Eye (tissue), 1 donor: ENCODE measurements around the gene CRACDL.
A peak's percentile ranks its signal among the peaks of the same experiment; 100 is the strongest.

Experiments used
- DNase-seq: peaks from one replicate; pipeline ENCODE4 v3.0.0-alpha.2; 2015

Gene CRACDL

DNA sequence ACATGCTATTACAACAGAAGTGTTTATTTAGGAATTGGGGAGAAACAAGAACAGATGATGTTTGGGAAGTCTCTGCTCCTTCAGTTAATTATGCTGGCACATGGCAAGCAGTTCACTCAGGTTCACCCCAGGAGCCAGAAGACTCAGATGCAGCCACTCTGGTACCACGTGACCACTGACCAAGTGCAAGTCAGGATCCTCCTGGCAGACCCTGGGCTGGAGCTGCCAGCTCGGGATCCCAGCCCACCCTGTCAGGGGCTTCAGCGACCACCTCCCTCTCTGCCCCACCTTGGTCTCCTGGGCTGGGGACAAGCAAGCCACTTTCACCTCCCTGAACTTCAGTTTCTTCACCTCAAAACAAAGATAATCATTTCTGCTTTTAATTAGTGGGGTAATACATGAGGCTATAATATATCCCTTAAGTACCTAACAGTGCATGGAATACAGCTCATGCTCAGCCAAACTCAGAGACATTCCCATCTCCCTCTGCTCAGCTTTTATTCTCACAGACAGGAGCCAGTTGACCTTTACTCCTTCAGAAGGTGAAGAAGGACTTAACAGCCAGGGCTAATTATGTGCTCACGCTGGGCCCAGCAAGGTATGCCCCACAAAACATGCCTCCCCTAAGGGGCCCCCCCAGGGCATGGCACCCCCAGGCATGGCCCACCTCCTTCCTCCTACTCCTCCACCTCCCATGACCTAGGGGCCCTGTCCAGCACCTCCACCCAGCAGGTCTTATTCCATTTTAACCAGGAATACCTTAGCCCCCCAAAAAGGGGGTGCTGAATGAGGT lies 11.8 kb downstream of the CRACDL start:
- no peak for DNase-seq

DNA sequence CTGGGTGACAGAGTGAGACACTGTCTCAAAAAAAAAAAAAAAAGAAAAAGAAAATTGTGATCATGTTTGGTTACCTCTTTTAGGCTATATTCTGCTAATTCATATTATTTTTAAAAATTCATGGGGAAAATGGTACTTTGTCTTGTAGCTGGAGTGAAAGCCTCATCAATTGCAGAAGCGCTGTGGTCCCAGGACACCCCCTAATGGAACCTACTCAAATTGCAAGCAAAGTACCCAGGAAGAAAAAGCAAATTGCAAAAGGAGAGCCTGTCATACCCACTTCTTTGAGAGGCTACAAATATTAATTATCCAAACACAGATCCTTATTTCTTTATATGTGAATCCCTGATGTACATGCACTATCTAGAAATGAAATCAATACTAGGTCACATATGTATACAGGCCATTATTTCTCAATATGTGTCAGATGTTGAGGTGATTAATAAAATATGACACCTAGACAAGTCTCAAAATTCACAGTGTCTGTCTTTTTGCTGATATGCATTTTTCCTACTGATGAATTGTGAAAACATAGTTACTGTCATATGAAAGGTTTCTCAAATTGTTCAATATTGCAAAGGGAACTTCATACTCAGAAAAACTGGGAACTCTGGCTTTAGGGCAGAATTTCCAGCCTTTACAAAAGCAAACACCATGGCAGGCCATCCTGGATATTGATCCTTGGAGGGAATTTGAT lies 12.6 kb downstream of the CRACDL start:
- no peak for DNase-seq

DNA sequence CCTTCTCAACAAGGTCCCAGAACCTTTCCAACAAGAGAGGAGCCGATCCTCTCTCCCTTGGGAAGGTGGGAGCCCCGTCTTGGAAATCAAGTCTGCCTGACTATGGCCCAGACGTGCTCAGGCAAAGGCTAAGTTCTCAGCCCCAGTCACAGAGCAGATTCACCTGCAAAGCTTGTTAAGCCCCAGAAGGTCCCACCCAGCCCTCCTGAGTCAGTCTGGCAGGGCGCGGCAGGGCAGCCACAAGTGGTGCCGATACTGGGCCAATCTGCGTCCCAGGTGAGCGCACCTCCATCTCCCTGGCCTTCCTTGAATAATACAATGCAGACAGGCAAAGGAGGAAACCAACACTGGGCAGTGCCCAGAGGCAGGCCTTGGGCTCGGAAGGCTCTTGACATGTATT lies 15.0 kb downstream of the CRACDL start:
- no peak for DNase-seq

DNA sequence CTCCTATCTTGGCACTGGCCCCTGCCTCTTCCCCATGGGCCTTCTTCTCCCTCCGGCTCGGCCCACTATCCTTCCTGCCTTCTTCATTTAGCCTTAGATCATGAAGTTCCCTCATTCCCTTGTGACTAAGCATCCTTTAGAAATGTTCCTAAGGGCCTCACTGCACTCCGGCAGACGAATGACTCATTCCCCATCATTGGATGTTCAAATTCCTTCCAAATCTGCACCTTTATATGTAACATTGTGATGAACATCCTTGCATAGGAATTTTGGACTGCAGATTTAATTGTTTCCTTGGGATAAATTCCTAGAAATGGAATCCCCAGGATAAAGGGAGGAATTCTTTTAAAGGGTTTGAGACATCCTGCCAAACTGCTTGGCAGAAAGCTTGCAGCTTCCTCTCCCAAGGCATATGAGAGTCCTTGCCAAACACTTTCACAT lies 19.0 kb downstream of the CRACDL start:
- DNase-seq = no peak

DNA sequence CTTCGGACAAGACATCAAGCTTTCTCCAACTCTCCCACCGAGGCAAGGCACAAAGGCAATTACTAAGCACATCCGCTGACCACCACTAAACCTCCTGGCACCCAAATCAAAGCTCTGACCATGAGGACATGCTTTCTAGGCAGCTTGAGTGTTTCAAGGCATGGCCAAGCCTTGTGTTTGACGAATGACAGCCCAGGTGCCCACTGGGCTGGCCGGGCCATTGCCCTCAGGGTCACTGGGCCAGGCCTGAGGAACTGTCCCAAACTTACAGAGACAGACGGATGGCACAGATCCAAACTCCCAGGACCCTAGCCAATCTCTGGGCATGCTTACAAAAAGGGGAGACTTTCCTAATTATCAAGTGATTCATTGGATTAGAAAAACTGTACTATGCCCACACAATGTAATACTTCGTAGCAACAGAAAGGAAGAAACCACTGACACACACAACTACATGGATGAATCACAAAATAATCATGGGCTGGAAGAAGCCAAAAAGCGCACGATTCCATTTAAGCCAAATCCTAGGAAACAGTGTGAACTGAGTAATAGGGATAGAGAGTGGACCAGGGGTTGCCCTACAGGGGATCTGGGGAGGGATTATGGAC lies 20.2 kb downstream of the CRACDL start:
- no peak for DNase-seq

DNA sequence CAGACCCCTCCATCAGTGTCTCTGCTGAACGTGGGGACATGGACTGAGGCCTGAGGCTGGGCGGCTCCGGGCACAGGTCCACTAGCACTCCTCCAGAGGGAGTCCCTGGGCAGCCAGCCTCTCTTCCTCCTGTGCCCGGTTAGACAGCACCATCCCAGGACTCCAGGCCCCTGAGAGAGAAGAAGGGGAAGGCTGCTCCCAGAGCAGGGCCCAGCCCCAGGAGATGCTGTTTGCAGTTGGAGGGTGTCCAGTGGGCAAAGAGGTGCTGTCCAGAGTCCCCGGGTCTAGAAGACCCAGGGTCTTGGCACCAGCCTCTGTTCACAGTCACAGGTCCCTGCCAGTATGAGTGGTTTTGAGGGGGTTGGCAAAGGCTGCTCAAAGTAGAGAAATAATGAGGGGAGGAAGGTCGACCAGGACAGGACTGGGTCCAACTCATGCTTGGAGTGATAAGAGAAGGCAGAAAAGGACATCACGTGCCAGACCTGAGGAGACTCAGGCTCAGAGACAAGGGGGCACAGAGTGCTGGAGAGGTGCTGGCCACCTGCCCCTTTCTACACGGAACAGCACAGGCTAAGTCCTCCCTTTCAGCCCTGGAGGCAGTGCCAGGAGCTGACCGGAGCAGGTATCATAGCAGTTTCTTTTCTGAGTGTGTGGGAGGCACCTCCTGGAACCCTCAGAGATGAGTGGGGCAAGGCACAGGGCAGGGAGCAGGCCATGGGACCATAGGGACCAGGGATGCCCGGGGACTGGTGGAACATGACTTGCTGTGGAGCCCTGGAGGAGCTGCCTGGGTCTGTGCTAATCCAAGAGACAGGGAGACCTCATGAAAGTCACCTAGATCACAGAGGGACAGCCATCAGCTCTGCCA lies 21.1 kb downstream of the CRACDL start:
- no peak for DNase-seq

DNA sequence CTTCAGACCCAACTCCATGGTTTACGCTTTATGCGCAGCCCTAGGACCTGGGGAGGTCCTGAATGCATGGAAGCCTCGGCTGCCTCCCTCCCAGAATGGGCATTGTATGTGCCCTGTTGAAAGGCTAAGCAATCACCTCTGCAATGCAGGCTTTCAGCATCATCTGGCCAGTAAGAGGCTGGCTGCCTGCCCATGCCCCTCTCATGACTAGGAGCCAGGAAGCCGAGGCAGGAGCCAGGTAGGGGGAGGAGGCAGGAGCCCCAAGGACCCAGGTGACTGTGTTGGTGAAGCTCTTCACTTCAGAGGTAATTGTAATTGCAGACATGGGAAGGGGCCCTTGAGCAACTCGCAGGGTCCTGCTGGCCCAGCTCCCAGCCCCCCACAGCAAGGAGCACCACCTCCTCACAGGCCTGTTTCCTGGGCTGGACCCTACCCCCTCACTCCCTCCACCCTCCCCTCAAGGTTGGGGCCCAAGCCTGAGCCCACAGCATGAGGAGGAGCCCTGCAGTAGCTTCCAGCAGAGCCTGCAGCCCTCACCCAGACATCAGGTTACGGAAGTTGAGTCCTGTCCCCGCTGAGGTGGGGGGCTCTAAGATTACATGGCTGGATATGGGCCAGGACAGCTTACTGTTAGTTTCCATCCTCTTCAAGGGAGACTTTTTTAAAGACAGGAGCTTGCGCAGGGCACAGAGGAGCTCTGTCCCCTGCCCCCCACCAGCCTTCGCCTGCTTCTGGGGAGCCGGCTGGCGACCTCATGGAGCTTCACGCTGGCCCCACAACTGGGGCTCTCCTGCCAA lies 21.9 kb downstream of the CRACDL start:
- DNase-seq = no peak

DNA sequence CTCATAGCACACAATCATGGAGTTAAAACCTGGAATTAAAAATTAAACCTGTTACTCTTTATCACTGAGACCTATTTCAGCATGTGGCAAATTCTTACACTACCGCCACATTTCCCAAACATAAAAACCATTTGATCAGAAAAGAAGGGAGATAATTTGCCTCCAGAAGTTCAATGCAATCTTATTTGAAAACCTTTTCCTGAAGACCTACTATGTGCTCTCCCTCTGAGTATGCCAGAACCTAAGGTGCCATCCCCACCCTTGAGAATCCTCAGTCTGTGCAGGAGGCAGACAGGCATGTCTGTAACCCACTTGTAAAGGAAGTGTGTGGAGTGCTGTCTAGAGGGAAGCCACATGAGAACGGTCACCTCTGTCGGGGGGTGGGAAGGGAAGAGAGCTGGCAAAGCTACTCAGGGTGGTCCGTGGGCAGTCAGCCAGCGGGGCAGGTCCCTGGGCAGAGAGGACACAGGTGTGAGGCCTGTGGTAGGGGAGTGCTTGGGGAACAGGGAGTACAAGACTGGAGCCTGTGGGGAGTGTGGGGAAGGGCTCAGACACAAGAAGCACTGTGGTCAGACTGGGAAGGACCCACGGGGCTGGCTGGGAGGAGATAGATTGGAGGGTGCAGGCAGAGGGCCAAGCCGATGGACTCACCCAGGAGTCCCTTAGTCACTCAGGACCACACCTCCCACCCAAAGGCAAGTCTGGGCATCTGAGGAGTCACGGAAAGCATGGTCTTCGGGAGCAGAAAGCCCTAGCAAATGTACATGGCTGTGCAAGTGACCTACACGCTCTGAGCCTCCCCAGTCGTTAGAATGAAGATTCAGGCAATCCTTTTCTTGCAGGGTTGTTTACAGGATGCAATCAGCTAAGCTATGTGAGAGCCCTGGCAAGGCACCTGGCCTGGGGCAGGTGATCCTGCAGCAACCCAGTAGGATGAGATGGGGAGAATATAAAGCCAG lies 22.8 kb downstream of the CRACDL start:
- DNase-seq = no peak

DNA sequence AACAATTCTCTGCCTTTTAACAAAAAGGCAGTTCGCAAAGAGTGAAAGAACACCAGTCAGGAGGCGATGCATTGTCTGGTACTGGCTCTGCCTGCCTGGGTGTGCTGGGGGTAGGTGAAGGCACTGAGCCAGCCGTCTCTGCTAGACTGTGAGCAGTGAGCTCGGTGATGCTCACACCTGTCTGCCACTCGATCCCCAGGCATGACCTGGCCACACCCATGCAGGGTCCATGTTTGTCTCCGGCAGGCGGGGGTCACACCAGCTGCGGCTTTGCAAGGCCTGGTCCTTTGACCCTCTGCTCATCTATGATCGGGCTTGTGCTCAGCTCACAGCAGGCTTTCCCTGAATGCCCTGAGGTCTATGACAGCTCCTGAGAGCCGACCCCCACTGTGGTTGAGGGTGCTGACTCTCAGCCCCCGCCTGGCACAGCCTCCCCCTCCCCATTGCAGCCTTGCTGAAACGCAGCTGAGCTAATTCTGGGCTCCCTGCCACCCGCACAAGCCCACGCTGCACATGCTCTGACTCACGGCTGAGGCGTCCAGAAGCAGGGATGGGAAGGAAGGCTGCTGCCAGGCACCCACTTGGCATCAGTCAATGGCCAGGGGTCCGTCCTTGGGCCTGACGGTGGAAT lies 23.7 kb downstream of the CRACDL start:
- DNase-seq = no peak

DNA sequence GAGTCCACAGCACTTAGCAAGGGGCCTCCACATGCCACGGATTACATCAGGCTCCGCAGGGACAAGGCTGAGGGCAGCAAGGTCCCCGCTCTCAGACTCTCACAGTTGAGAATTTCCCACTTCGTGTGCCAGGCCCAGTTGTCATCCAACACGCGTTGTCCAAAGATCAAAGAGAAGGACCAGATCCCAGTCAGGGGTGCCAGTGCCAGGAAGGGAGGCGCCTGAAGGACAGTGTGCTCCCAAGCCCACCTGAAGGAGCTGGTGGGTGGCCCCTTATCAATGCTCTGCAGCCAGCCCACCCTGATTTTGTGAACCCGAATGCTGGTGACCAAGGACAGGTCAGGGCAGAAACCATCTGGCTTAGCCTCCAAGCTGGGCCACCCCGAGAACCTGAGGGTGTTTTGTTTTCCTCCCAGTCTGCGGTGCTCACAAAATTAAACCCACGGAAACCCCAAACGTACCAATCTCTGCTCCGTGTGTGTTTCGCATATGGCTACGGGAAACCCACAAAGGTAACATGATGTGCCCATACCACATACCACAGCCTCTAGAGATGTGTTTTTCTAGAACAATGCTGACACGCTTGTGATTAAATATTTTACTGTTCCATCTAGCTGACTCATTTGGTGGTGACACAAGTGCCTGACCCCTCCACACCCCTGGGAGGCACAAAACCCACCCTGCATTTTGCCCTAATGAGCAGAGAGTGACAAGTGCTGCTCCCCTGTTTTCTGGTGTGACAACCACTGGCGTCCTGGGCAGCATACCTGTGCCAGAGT lies 24.5 kb downstream of the CRACDL start:
- DNase-seq = no peak

DNA sequence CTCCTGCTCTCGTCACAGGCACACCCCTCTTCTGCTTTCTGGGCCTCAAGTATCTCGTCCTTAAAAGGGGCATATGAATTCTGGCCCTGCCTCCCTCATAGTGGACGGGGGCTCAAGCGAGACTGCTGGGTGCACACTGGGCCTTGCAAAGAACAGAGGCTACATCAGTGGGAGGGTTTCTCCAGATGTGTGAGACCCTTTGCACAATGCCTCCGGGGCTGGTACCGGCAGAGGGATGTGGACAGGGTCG lies 25.0 kb downstream of the CRACDL start:
- DNase-seq = no peak

DNA sequence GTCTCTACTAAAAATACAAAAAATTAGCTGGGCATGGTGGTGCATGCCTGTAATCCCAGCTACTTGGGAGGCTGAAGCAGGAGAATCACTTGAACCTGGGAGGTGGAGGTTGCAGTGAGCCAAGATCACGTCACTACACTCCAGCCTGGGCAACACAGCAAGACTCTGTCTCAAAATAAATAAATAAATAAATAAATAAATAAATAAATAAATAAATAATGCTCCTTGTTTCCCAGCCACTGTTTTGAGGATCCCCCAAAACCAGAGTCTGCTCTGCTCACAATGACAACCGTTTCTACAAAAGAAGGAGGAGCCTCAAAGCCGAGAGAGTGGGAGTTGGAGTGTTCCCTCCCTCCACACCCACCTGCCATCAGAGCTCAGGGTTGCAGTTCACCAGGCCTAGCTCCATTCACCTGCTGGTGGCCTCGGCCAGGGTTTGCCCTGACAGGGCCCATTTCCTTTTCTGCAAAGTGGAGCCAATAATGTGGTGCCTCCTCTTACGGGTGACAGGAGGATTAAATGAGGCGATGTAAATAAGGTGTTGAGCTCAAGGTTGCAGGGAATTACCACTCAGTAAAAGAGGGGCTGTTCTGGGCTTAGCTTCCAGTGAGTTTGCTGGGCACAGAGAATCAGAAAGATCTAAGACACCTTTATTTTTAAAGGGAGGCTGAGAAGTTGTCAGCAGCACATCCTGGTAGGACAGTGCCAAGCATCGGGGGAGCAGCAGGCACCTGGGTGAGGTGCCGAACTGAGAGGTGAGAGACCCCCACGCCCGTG lies 25.5 kb downstream of the CRACDL start:
- DNase-seq = no peak

DNA sequence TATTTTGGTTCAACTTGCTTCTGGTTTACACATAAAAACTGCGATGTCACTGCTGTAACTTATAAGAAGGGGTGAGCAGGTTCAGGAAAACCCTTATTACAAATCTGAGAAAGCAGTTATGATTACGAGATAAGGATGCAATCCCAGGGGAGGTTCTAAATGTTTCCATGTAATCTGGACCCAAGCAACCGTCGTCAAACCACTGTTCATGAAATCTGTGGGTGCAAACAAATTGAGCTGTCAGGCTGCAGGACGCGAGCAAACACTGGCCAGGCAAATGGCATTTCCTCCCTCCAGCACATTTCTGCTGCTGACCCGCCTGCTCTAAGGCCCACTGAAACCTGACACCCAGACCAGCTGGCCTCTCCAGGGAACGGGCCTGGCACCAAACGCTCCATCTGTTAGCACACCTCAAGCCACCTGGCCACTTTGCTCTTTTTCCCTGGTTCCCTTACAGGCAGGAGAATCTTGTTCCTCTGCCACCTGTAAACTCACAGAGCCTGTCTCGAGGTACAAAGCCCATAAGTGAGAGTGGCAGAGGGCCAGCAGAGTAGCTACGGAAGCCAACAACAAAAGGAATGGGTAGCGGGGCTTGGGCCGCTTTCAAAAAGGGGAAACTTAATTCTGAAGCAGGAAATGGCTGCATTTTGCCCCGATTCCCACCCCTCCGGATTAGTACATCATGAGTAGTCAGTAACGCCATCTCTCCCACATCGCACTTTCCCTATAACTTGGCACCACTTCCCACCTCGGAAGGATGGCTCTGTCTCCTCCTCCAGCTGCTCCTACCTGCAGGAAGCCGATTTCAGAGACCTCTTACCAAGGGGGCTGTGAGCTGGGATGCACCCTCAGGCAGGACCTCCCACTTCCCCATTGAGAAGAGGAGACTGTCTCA lies 26.5 kb downstream of the CRACDL start:
- peak; percentile 81 for DNase-seq

DNA sequence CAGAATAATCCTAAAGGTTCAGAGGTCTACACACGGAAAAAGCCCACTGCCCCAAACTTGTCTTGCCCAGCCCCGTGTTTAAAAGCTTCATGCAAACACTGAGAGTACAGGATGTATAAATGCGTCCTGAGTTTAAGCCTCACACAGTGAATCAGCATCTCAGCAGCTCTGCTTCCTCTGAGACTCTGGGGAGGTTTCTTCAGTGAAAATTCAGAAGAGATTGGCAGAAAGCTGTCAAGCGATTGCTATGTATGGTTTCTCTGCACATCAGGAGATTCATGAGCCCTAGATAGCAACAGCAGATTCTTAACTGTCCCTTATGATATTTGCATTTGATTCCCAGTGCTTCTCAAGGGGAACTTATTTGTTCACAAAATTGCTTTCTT lies 27.1 kb downstream of the CRACDL start:
- no peak for DNase-seq

DNA sequence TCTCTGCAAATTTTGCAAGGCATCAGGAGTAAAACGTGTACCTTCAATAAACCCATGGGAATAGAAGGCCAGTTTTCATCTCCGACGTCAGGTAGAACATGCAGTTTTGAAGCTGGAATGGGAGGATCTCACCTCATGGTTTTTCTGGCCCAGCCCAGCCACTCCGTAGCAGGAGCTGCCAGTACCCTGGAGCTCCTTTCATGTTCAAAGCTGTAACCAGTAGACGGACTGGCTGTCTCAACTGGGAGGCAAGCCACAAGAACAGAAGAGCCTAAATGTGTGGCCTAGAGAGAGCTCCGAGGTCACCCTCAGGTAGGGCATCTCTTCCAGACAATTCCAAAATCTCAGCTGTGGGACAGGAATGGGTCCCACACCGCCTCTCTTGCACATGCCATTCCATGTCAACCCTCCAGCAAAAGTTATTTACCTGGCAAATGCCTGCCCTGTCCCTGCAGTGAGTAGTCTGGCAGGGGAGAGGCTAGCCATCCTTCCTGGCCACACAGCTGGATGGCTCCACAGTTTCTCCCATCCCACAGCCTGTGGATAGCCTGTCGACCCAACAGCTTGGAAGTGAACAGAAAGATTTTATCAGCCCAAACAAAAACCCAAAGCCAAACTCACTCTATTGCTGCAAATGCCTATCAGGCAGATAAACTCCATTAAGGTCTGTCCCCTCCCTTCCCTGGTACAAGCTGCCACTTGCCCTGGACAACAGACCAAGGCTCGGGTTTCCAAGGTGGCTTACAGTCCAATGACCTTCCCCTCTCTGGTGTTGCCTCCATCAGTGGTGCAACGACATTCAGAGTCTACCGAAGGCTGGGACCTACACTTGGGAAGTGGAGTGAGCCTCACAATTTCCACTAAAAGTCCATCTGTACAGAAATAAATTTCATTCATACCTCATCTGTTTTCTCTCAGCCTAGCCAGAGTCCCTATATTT lies 27.8 kb downstream of the CRACDL start:
- DNase-seq = no peak

DNA sequence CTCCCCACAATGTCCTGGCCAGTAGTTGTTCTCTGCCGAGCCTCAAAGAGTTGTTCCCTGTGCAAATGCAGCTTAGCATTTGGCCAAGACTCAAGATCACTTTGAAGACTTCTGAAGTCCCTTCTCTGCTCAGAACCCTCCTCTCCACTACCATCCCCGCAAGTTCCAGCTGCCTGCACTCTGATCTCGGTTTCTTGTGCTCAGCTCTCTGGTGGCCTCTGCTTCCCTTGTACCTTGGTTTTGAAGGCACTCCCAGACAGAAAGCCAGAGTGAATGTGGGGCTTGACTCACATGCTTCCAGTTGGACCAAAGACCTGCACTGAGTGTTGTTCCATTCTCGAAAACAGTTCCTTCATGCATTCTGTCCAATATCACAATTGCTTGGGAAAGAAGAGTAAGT lies 28.6 kb downstream of the CRACDL start:
- DNase-seq = no peak
